Lower leg skin (tissue), 4 donors: ENCODE measurements around the gene KCNMB2. TPM values are rescaled to one million over a fixed set of nuclear protein-coding genes. Genes with fewer than 3 reads are reported as not detected.

Experiments used
- DNase-seq, 2 donors: peaks; one replicate each; pipeline ENCODE4 v3.0.0-alpha.2; 2019; ENCODE audit warnings: low spot score in 2 of 2
- H3K4me3 ChIP-seq: fragments of 200-600 bp; sonication (generic); 2 replicates; pipeline ENCODE4 v1.5.1; 2017; ENCODE audit warnings: mild to moderate bottlenecking, low read depth; ENCODE audit not compliant: poor library complexity, severe bottlenecking
- POLR2A ChIP-seq, 2 donors: fragments of 450-650 bp; IDR thresholded peaks; one replicate each; pipeline ENCODE4 v1.6.1; 2016 to 2017; ENCODE audit warnings: antibody characterized with exemption in 2 of 2, mild to moderate bottlenecking in 1 of 2, moderate library complexity in 1 of 2
- WGBS, 2 donors: methylation state at CpG; one replicate each; pipeline ENCODE4 v1.1.5; 2018; 5-methylcytosine and 5-hydroxymethylcytosine counted together
- intact Hi-C: fragments of 100-400 bp; cut with DNase I; formaldehyde crosslinking; loops from one replicate; pipeline ENCODE4 v1.15.0; 2023; ENCODE audit warnings: low total_unique reads
- total RNA-seq, 4 donors: library from RNA; depleted of rRNA; stranded (reverse); fragments of >200 nt; gene quantifications; one replicate each; pipeline ENCODE4 v1.1.0, GENCODE V29; 2016
- TF ChIP-seq, protein P1 (sequence below), 3 donors: fragments of 450-650 bp; IDR thresholded peaks; one replicate each; pipeline ENCODE4 v1.5.1; 2016; ENCODE audit warnings: antibody characterized with exemption in 3 of 3, mild to moderate bottlenecking in 3 of 3, moderate library complexity in 2 of 3

Gene KCNMB2
- total RNA-seq, 4 donors from 2014 or later = not detected

DNA sequence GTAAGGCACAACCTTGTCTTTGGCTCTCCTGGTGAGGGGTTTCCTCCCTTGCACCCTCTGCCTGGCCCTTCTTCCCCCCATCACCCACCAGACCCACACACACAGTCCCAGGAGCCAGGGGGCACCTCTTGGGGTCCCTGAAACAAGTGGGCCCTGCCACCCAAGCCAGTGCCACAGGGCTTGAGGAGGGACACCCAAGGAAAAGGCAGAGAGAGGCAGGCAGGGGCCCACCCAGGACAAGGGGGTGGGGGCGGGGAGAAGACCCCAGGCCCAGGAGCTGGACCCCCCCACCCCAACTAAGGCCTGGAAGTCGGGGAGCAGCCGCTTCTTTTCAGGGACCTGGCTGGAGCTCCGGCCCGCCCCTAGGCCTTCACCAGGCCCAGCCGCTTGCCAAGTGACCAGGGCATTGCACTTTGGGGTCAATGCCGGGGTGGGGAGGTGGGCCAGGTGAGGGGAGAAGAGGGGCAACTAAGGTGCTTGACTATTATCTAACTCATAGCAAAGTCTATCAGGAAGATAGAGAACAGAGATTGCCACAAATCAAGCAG lies 88.9 kb downstream of the KCNMB2 start:
- 88 to 93% methylated on average over 7 of the region's 7 CpGs for WGBS, 2 donors
- no peak for TF ChIP-seq POLR2A (IDR thresholded peaks at IDR 0.05)
- TF ChIP-seq, protein P1, sequence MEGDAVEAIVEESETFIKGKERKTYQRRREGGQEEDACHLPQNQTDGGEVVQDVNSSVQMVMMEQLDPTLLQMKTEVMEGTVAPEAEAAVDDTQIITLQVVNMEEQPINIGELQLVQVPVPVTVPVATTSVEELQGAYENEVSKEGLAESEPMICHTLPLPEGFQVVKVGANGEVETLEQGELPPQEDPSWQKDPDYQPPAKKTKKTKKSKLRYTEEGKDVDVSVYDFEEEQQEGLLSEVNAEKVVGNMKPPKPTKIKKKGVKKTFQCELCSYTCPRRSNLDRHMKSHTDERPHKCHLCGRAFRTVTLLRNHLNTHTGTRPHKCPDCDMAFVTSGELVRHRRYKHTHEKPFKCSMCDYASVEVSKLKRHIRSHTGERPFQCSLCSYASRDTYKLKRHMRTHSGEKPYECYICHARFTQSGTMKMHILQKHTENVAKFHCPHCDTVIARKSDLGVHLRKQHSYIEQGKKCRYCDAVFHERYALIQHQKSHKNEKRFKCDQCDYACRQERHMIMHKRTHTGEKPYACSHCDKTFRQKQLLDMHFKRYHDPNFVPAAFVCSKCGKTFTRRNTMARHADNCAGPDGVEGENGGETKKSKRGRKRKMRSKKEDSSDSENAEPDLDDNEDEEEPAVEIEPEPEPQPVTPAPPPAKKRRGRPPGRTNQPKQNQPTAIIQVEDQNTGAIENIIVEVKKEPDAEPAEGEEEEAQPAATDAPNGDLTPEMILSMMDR (IDR thresholded peaks at IDR 0.05) = no peak
- intact Hi-C loops = no loop called here

DNA sequence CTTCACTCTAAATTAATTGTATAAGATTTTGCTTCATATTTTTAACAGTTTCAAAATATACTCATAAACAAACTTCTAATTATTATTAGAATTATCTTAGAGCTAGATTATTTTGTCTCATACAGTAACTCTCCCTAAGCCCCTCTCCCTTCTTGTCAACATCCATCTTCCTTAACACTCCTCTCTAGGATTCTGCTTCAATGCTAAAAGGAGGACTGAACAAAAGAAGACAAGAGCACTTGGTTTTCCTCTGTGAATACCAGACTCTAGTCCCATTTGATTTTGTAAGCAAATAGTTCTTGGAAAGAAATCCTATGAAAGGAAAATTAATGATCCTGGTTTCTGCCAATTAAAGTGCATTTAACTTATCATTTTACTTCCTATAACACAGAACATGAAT lies 91.8 kb downstream of the KCNMB2 start:
- no peak for TF ChIP-seq POLR2A (IDR thresholded peaks at IDR 0.05)
- TF ChIP-seq, protein P1 (IDR thresholded peaks at IDR 0.05) = no peak
- DNase-seq = no peak
- intact Hi-C loops = no loop called here
- no peak overlapping the region for H3K4me3 ChIP-seq

More for the DNA sequence above, 88.9 kb downstream of the KCNMB2 start:
- H3K4me3 ChIP-seq = no peak overlapping the region
- DNase-seq = no peak

DNA sequence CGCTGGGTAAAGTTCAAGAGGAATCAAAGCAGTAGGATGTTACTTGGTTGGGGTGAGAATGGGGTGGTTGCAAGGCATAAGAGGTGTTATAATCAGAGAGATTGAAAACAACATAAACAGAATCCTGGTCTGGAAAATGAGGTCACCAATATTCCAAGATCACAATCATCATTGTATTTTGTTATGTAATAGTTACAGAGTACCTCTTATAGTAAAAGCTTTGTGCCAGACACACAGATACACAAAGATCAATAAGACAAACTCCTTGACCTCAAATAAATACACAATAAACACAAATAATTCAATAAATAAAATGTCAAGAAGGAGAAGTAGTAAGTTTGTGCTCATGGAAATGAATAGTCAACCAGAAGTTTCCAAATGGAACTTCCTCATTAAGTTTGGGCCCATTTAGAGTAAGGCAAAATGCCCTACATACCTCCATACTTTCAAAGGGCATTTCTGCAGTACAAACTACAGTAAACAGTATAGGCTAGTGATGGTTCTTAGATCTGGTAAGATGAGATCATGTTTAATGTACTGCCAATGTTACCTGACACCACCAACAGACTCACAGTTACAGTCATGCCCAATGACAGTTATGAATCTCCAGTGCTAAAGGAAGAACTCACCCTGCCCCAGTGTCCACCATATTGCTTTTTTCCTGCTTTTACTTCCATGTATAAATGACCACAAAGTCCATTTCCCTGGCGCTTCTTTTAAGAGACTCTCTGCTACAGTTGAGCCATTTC lies 93.4 kb downstream of the KCNMB2 start:
- TF ChIP-seq, protein P1 (IDR thresholded peaks at IDR 0.05) = no peak
- no peak for TF ChIP-seq POLR2A (IDR thresholded peaks at IDR 0.05)
- no peak overlapping the region for H3K4me3 ChIP-seq
- intact Hi-C loops = no loop called here
- 96 to 99% methylated on average over 2 of the region's 2 CpGs for WGBS, 2 donors
- DNase-seq = no peak

DNA sequence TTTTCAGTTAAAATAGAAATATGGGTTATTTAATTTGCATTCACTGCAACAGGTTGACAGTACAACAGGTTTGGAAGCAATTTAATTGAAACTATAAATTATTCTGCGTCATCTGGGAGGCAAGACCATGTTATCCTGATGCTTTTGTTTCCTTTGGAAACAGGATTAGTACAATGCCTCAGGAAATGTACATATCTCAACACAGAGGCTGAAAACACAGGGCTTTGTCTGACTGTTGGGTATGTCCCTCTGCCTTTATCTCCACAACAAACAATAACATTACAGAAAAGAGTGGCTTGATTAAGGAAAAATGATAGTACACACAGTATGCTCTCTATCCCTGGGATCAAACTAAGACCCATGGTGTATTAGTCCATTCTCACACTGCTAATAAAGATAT lies 95.7 kb downstream of the KCNMB2 start:
- no peak for DNase-seq
- intact Hi-C loops = no loop called here
- 69 to 70% methylated on average over 1 of the region's 1 CpG for WGBS, 2 donors

DNA sequence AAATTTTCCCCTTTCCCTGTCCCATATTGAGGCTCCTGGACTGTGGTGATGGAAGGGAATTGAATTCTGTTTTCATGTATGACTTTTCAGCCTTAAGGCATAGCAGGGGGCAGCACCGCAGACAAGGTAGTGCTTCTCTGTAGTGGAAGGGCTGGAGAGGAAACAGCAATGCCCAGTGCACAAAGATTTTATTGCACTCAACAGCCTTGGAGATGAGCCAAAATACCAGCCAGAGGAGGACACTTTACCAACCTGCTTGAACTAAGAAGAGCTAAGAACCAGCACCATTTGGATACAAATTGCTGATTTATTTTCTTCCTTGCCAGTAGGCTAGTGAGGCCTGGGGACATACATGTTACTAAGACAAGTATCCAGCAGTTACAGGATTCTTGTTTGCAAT lies 98.7 kb downstream of the KCNMB2 start:
- TF ChIP-seq POLR2A (IDR thresholded peaks at IDR 0.05) = no peak
- TF ChIP-seq, protein P1 (IDR thresholded peaks at IDR 0.05) = no peak
- intact Hi-C loops = no loop called here
- H3K4me3 ChIP-seq = no peak overlapping the region
- WGBS, 2 donors = 0 to 61% methylated on average over 1 of the region's 1 CpG
- no peak for DNase-seq

More for the DNA sequence above, 95.7 kb downstream of the KCNMB2 start:
- TF ChIP-seq, protein P1 (IDR thresholded peaks at IDR 0.05) = no peak
- TF ChIP-seq POLR2A (IDR thresholded peaks at IDR 0.05) = no peak
- no peak overlapping the region for H3K4me3 ChIP-seq
